Left ventricle myocardium inferior (tissue), 1 donor: ENCODE results near the gene SPACA4. TPM values are rescaled to one million over a fixed set of nuclear protein-coding genes. Genes with fewer than 3 reads are reported as not detected.
A peak's percentile ranks its signal among the peaks of the same experiment; 100 is the strongest.

Experiments
- DNase-seq: peaks from one replicate; pipeline ENCODE4 v3.0.0-alpha.2; 2020
- H3K27ac ChIP-seq: fragments of 200-600 bp; replicated peaks from 2 replicates; pipeline ENCODE4 v1.8.0; 2021
- H3K27me3 ChIP-seq: fragments of 200-600 bp; 2 replicates; pipeline ENCODE4 v1.8.0; 2021; ENCODE audit warnings: low read depth
- H3K36me3 ChIP-seq: fragments of 200-600 bp; 2 replicates; pipeline ENCODE4 v1.8.0; 2021
- H3K4me1 ChIP-seq: fragments of 200-600 bp; 2 replicates; pipeline ENCODE4 v1.8.0; 2021
- H3K4me3 ChIP-seq: fragments of 200-600 bp; 2 replicates; pipeline ENCODE4 v1.8.0; 2021; ENCODE audit warnings: mild to moderate bottlenecking, moderate library complexity
- H3K9me3 ChIP-seq: fragments of 200-600 bp; replicated peaks from 2 replicates; pipeline ENCODE4 v1.8.0; 2021
- intact Hi-C: fragments of 100-400 bp; cut with micrococcal nuclease; formaldehyde crosslinking; loops from one replicate; pipeline ENCODE4 v1.11.0; 2022
- total RNA-seq: library from RNA; stranded (reverse); fragmentation: NEBNext Ultra II Directional; extraction: Animal tissue kit (Norgen Biotek cat#: 25700); gene quantifications from one replicate; pipeline ENCODE4 v1.2.1, GENCODE V29; 2021
- TF ChIP-seq, protein P1 (sequence below): fragments of 200-600 bp; IDR thresholded peaks from 2 replicates; pipeline ENCODE4 v1.8.0; 2021; ENCODE audit warnings: antibody characterized with exemption, mild to moderate bottlenecking, borderline replicate concordance
- donor health status: DM: no; HTN: yes; CAD: no; lungs with severe emphysema.

Gene SPACA4
- total RNA-seq, 1 donor from 2014 or later = not detected

DNA sequence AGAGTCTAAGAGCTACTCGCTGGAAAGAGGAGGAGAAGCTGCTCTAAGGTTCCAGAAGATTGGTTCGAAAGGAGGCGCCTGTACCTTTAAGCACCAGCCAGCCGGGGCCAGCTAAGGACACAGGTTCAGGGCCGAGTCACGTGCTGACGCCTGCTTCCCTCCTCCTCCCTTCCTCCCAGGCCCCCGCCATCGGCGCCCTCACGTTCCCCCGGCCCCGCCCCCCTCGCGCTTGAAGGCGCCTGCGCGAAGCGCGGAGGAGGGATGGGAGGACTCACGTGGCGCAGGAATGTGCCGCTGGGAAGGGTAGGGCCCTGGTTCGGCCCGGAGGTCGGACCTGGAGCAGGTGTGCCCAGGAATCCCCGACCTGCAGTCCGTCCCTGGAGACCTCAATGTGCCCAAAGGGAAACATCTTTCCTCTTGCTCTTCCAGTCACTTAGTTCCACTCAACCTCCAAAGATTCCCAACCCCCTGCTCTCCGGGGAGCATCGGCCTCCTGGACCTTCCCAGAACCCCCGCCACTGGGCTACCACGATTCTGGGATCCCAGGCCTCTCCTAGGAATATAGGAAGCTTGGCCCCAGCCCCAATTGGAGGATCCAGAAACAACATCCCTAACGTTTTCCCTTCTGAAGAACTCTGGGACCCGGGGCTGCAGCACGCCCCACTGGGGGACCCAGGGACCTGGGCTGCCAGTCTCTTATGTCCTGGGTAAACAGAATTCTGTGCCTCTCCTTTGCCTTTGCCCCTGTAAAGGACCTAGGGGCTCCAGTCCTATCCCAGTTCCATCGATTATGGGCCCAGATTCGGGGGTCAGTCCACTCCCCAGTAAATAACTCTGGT, 28.1 kb downstream of the SPACA4 start:
- Histone ChIP-seq H3K36me3 (peaks cover 12% of the 10 kb centered on the region), H3K27me3 (no peaks in the 10 kb centered on the region), H3K4me3 (peak overlapping the region; percentile 81), H3K9me3 (no peaks in the 10 kb centered on the region), H3K27ac (peak overlapping the region; percentile 98), H3K4me1 (peaks cover 83% of the 10 kb centered on the region)
- intact Hi-C loops = no loop called here
- DNase-seq = peak; percentile 98
- TF ChIP-seq, protein P1, sequence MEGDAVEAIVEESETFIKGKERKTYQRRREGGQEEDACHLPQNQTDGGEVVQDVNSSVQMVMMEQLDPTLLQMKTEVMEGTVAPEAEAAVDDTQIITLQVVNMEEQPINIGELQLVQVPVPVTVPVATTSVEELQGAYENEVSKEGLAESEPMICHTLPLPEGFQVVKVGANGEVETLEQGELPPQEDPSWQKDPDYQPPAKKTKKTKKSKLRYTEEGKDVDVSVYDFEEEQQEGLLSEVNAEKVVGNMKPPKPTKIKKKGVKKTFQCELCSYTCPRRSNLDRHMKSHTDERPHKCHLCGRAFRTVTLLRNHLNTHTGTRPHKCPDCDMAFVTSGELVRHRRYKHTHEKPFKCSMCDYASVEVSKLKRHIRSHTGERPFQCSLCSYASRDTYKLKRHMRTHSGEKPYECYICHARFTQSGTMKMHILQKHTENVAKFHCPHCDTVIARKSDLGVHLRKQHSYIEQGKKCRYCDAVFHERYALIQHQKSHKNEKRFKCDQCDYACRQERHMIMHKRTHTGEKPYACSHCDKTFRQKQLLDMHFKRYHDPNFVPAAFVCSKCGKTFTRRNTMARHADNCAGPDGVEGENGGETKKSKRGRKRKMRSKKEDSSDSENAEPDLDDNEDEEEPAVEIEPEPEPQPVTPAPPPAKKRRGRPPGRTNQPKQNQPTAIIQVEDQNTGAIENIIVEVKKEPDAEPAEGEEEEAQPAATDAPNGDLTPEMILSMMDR = no peak

- peak overlapping the region; percentile 98 for H3K27ac ChIP-seq
- H3K4me1 ChIP-seq = peaks cover 75% of the 10 kb centered on the region
- H3K36me3 ChIP-seq = peaks cover 12% of the 10 kb centered on the region
- no peaks in the 10 kb centered on the region for H3K27me3 ChIP-seq
- peak overlapping the region; percentile 81 for H3K4me3 ChIP-seq
- peak; percentile 77 for DNase-seq
- intact Hi-C loops = no loop called here
- TF ChIP-seq, protein P1 = no peak
- H3K9me3 ChIP-seq = no peaks in the 10 kb centered on the region
Observed at GRCh38 chr19:48635263-48635965, 28.9 kb downstream of the SPACA4 start.

- Histone ChIP-seq H3K27ac (peak overlapping the region; percentile 98), H3K4me3 (peak overlapping the region; percentile 81), H3K27me3 (no peaks in the 10 kb centered on the region), H3K36me3 (peaks cover 12% of the 10 kb centered on the region), H3K4me1 (peaks cover 67% of the 10 kb centered on the region), H3K9me3 (no peaks in the 10 kb centered on the region)
- intact Hi-C loops = no loop called here
- DNase-seq = no peak
- TF ChIP-seq, protein P1 = no peak
Observed at GRCh38 chr19:48635966-48636858, 29.7 kb downstream of the SPACA4 start.

GRCh38 chr19:48636859-48637448, 30.4 kb downstream of the SPACA4 start, which contains the start of gene DBP:
DBP (minus strand) TSS chr19:48637379; CDS start chr19:48636994, 385 bp downstream.
- H3K36me3 ChIP-seq = peaks cover 7% of the 10 kb centered on the region
- peak; percentile 62 for DNase-seq
- intact Hi-C loops = no loop called here
- H3K4me3 ChIP-seq = peak within 1 kb of the TSS; percentile 81
- H3K27ac ChIP-seq = peak within 1 kb of the TSS; percentile 98
- peaks cover 60% of the 10 kb centered on the region for H3K4me1 ChIP-seq
- H3K27me3 ChIP-seq = no peaks in the 10 kb centered on the region
- H3K9me3 ChIP-seq = no peaks in the 10 kb centered on the region
- TF ChIP-seq, protein P1 = peak; percentile 32
